SU-DHL-6 (cell line): ENCODE results near the gene NADK2.

Experiments
- H2AFZ ChIP-seq: fragments of 200-600 bp; sonication (generic); 2 replicates; pipeline ENCODE4 v1.6.1; 2014; ENCODE audit warnings: low read depth, mild to moderate bottlenecking, moderate library complexity, mixed read lengths, antibody characterized with exemption, low read length; ENCODE audit not compliant: severe bottlenecking
- H3F3A ChIP-seq: fragments of 200-600 bp; shearing (Covaris generic); 2 replicates; pipeline ENCODE4 v1.6.0; 2016; ENCODE audit warnings: antibody characterized with exemption, mild to moderate bottlenecking; ENCODE audit not compliant: insufficient read depth
- H3K27ac ChIP-seq: fragments of 200-600 bp; sonication (generic); 2 replicates; pipeline ENCODE4 v1.5.1; 2016; ENCODE audit warnings: low read depth, mild to moderate bottlenecking, low read length, moderate library complexity, mixed read lengths
- H3K27me3 ChIP-seq: fragments of 200-600 bp; sonication (generic), shearing (Covaris generic); 2 replicates; pipeline ENCODE4 v1.6.0; 2014; ENCODE audit warnings: mild to moderate bottlenecking, low read length
- H3K36me3 ChIP-seq: fragments of 200-600 bp; sonication (generic); 2 replicates; pipeline ENCODE4 v1.6.1; 2014; ENCODE audit warnings: mild to moderate bottlenecking, low read length, mixed read lengths
- H3K4me2 ChIP-seq: fragments of 300-600, 200-600 bp; shearing (Covaris generic), sonication (generic); 2 replicates; pipeline ENCODE4 v1.6.0; 2014; ENCODE audit warnings: low read length, low read depth, mild to moderate bottlenecking; ENCODE audit not compliant: poor library complexity, severe bottlenecking
- H3K4me3 ChIP-seq: fragments of 200-600 bp; sonication (generic); 2 replicates; pipeline ENCODE4 v1.5.1; 2014; ENCODE audit warnings: antibody characterized with exemption, low read length, mild to moderate bottlenecking, mixed read lengths; ENCODE audit not compliant: insufficient read depth, poor library complexity, severe bottlenecking
- H3K79me2 ChIP-seq: fragments of 200-600 bp; sonication (generic); 2 replicates; pipeline ENCODE4 v1.6.1; 2014; ENCODE audit warnings: mild to moderate bottlenecking, low read length, moderate library complexity; ENCODE audit not compliant: insufficient read depth
- H3K9ac ChIP-seq: fragments of 200-600 bp; sonication (generic); 2 replicates; pipeline ENCODE4 v1.7.0; 2014; ENCODE audit warnings: mild to moderate bottlenecking, low read length
- H3K9me2 ChIP-seq: fragments of 200-600 bp; sonication (generic); replicated peaks from 2 replicates; pipeline ENCODE4 v1.6.1; 2014; ENCODE audit warnings: low read length; ENCODE audit not compliant: insufficient read depth
- H3K9me3 ChIP-seq: fragments of 200-600 bp; sonication (generic); 2 replicates; pipeline ENCODE4 v1.6.1; 2014; ENCODE audit warnings: low read length, mixed read lengths; ENCODE audit not compliant: insufficient read depth
- H4K20me1 ChIP-seq: fragments of 200-600 bp; sonication (generic); 2 replicates; pipeline ENCODE4 v1.6.1; 2014; ENCODE audit warnings: low read depth, mild to moderate bottlenecking, antibody characterized with exemption, low read length, moderate library complexity, mixed read lengths
- CTCF ChIP-seq: fragments of 200-600 bp; sonication (generic); IDR thresholded peaks from one replicate; pipeline ENCODE4 v1.5.1; 2017; ENCODE audit warnings: antibody characterized with exemption, mild to moderate bottlenecking, low read length, moderate library complexity; ENCODE audit not compliant: insufficient read depth, poor library complexity, severe bottlenecking
- EZH2phosphoT487 ChIP-seq: fragments of 200-600 bp; sonication (generic), shearing (Covaris generic); conservative IDR thresholded peaks from 2 replicates; pipeline ENCODE4 v1.6.1; 2018; ENCODE audit warnings: mild to moderate bottlenecking, antibody characterized with exemption, low read length, moderate library complexity, mixed read lengths

Gene NADK2

GRCh38 chr5:36180556-36181350 is 61.0 kb downstream of the NADK2 start:
- Histone ChIP-seq H3K79me2 (no peaks in the 10 kb centered on the region; the same call in 1 of the 2 replicates), H4K20me1 (no peaks in the 10 kb centered on the region), H3F3A (0 out of 2 replicates have a peak, but pooled peaks cover 2% of the 10 kb centered on the region), H3K4me3 (no peak overlapping the region), H3K9me3 (no peaks in the 10 kb centered on the region), H3K4me2 (no peak overlapping the region), H3K27ac (no peak overlapping the region), H2AFZ (no peak overlapping the region), H3K36me3 (peaks cover 57% of the 10 kb centered on the region), H3K9ac (no peak overlapping the region), H3K27me3 (no peaks in the 10 kb centered on the region), H3K9me2 (no peaks in the 10 kb centered on the region)
- TF ChIP-seq CTCF (no peak), EZH2phosphoT487 (no peak)

GRCh38 chr5:36179950-36180349 is 61.8 kb downstream of the NADK2 start:
- H3F3A ChIP-seq, result 0 out of 2 replicates have a peak, but pooled peaks cover 7% of the 10 kb centered on the region
- TF ChIP-seq EZH2phosphoT487, result no peak
- TF ChIP-seq CTCF, result no peak
- H3K9me3 ChIP-seq, result no peaks in the 10 kb centered on the region
- peaks cover 62% of the 10 kb centered on the region for H3K36me3 ChIP-seq
- no peak overlapping the region for H3K9ac ChIP-seq
- no peak overlapping the region for H3K27ac ChIP-seq
- no peaks in the 10 kb centered on the region for H4K20me1 ChIP-seq
- no peaks in the 10 kb centered on the region for H3K9me2 ChIP-seq
- H2AFZ ChIP-seq, result no peak overlapping the region
- H3K79me2 ChIP-seq, result no peaks in the 10 kb centered on the region; the same call in 1 of the 2 replicates
- no peak overlapping the region for H3K4me3 ChIP-seq
- H3K4me2 ChIP-seq, result no peak overlapping the region
- no peaks in the 10 kb centered on the region for H3K27me3 ChIP-seq

- no peak overlapping the region for H2AFZ ChIP-seq
- no peaks in the 10 kb centered on the region for H3K27me3 ChIP-seq
- H4K20me1 ChIP-seq, result no peaks in the 10 kb centered on the region
- H3K4me3 ChIP-seq, result no peak overlapping the region
- no peak for TF ChIP-seq EZH2phosphoT487
- no peak for TF ChIP-seq CTCF
- no peak overlapping the region for H3K9ac ChIP-seq
- H3K36me3 ChIP-seq, result peaks cover 63% of the 10 kb centered on the region
- H3K27ac ChIP-seq, result no peak overlapping the region
- no peaks in the 10 kb centered on the region for H3K9me3 ChIP-seq
- H3K79me2 ChIP-seq, result no peaks in the 10 kb centered on the region; the same call in 1 of the 2 replicates
- no peak overlapping the region for H3K4me2 ChIP-seq
- H3K9me2 ChIP-seq, result no peaks in the 10 kb centered on the region
- 0 out of 2 replicates have a peak, but pooled peaks cover 7% of the 10 kb centered on the region for H3F3A ChIP-seq
These were observed 63.2 kb downstream of the NADK2 start for GRCh38 chr5:36178524-36178890.
